ENCODE measurements around the gene ULBP3. TPM values are rescaled to one million over a fixed set of nuclear protein-coding genes. Genes with fewer than 3 reads are reported as not detected.
"Not testable (repeated sequence)": the region's sequence is repeated elsewhere in the genome, so short reads cannot be mapped to it uniquely, and the experiment has no call there.

Gene ULBP3
- total RNA-seq, 2 experiments from 2014 or later = 0.61 TPM; not detected in 1

GRCh38 chr6:150074396-150075033 is 5.6 kb upstream of the ULBP3 start:
- H3K27ac Mint-ChIP-seq, POLR2A ChIA-PET: not testable (repeated sequence)

DNA sequence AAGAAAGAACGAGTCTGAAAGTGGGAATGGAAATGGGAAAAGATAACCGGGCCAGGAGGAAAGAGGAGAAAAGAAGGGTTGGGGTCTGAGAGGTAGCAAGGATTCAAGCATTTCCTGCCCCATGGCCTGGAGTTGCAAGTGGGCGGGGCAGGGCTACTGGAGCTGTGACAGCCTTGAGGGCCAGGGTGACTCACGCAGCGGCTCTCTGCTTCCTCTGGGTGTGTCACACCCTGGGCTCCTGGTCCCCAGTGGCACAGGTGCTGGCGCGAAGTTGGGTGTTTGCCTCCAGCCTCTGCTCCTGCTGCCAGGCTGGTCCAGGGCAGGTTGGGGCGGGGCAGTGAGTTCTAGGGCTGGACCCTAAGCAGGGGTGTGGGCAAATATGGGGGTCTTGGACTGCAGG is 3.3 kb upstream of the ULBP3 start:
- ChIA-PET CTCF (interaction anchor here (0.7 to 5.3 kb wide), 5 partner anchors 9 to 323 kb away, joined by 3 to 31 read pairs (median 6); no protein-coding TSS in a partner anchor), POLR2A (no interaction called here)
- H3K27me3 Mint-ChIP-seq = peaks cover 20% of the 10 kb centered on the region
- H3K4me3 Mint-ChIP-seq = no peak overlapping the region
- peak; percentile 75 for DNase-seq
- peaks cover 17% of the 10 kb centered on the region for H3K4me1 Mint-ChIP-seq (ENCODE audit: low read depth)
- intact Hi-C loops (cut with micrococcal nuclease) = loop anchor here (5.0 kb wide), 1 partner anchor 740 kb away; no protein-coding TSS in a partner anchor
- H3K36me3 Mint-ChIP-seq = no peaks in the 10 kb centered on the region
- H3K9me3 Mint-ChIP-seq = no peaks in the 10 kb centered on the region
- no peak overlapping the region for H3K27ac Mint-ChIP-seq

More at GRCh38 chr6:150074396-150075033, 5.6 kb upstream of the ULBP3 start:
- Mint-ChIP-seq H3K4me1 (ENCODE audit: low read depth) (peaks cover 21% of the 10 kb centered on the region), H3K27me3 (peaks cover 25% of the 10 kb centered on the region)
- not testable (repeated sequence) for H3K4me3 Mint-ChIP-seq, H3K9me3 Mint-ChIP-seq, DNase-seq, H3K36me3 Mint-ChIP-seq
- intact Hi-C loops (cut with micrococcal nuclease) = loop anchor here (5.0 kb wide), 1 partner anchor 738 kb away; no protein-coding TSS in a partner anchor
- CTCF ChIA-PET = interaction anchor here (1.1 to 1.8 kb wide), 2 partner anchors 261 to 320 kb away, joined by 3 to 4 read pairs; no protein-coding TSS in a partner anchor

- intact Hi-C loops (cut with micrococcal nuclease) = loop anchor here (5.0 kb wide), 1 partner anchor 742 kb away; no protein-coding TSS in a partner anchor
- DNase-seq = no peak
- POLR2A ChIA-PET = interaction anchor here (0.6 kb wide), 1 partner anchor 132 kb away, joined by 3 read pairs; no protein-coding TSS in a partner anchor
- H3K4me1 Mint-ChIP-seq (ENCODE audit: low read depth) = peaks cover 11% of the 10 kb centered on the region
- H3K36me3 Mint-ChIP-seq = no peaks in the 10 kb centered on the region
- CTCF ChIA-PET = interaction anchor here (0.6 to 5.3 kb wide), 26 partner anchors 11 to 1510 kb away, joined by 3 to 41 read pairs (median 4); no protein-coding TSS in a partner anchor
- no peaks in the 10 kb centered on the region for H3K9me3 Mint-ChIP-seq
- H3K27ac Mint-ChIP-seq = no peak overlapping the region
- H3K27me3 Mint-ChIP-seq = peaks cover 21% of the 10 kb centered on the region
- no peak overlapping the region for H3K4me3 Mint-ChIP-seq
Measured at GRCh38 chr6:150070236-150070818, 1.4 kb upstream of the ULBP3 start.

GRCh38 chr6:150069706-150070105 is 785 bp upstream of the ULBP3 start:
- Mint-ChIP-seq H3K4me3 (no peak overlapping the region), H3K27ac (no peak overlapping the region), H3K27me3 (peaks cover 19% of the 10 kb centered on the region)

GRCh38 chr6:150068151-150068550 is 770 bp downstream of the ULBP3 start:
- peak overlapping the region; percentile 66 for H3K4me3 Mint-ChIP-seq
- peaks cover 9% of the 10 kb centered on the region for H3K27me3 Mint-ChIP-seq
- intact Hi-C loops (cut with micrococcal nuclease) = loop anchor here (5.0 kb wide), 1 partner anchor 41 kb away; the partner anchor contains the start of gene RAET1L
- ChIA-PET POLR2A (no interaction called here), CTCF (interaction anchor here (1.1 to 5.3 kb wide), 3 partner anchors 12 to 327 kb away, joined by 5 to 31 read pairs (median 5); no protein-coding TSS in a partner anchor)
- peaks cover 11% of the 10 kb centered on the region for H3K4me1 Mint-ChIP-seq (ENCODE audit: low read depth)
- no peak overlapping the region for H3K27ac Mint-ChIP-seq
- H3K9me3 Mint-ChIP-seq = no peaks in the 10 kb centered on the region
- peak; percentile 36 for DNase-seq
- H3K36me3 Mint-ChIP-seq = no peaks in the 10 kb centered on the region

More at GRCh38 chr6:150069706-150070105, 785 bp upstream of the ULBP3 start:
- intact Hi-C loops (cut with micrococcal nuclease) = loop anchor here (1.0 to 5.0 kb wide), 4 partner anchors 42 to 743 kb away; partner anchors contain the start of gene RAET1L
- no peak for DNase-seq
- Mint-ChIP-seq H3K4me1 (ENCODE audit: low read depth) (peaks cover 11% of the 10 kb centered on the region), H3K36me3 (no peaks in the 10 kb centered on the region), H3K9me3 (no peaks in the 10 kb centered on the region)
- CTCF ChIA-PET = interaction anchor here (0.7 to 5.3 kb wide), 2 partner anchors 326 to 892 kb away, joined by 4 to 31 read pairs; no protein-coding TSS in a partner anchor
- POLR2A ChIA-PET = no interaction called here

GRCh38 chr6:150065083-150065482 is 3.8 kb downstream of the ULBP3 start:
- Mint-ChIP-seq H3K27me3 (peaks cover 3% of the 10 kb centered on the region), H3K27ac (no peak overlapping the region), H3K36me3 (no peaks in the 10 kb centered on the region), H3K4me3 (no peak overlapping the region), H3K9me3 (no peaks in the 10 kb centered on the region), H3K4me1 (ENCODE audit: low read depth) (peaks cover 4% of the 10 kb centered on the region)
- ChIA-PET CTCF (no interaction called here), POLR2A (no interaction called here)
- intact Hi-C loops (cut with micrococcal nuclease) = loop anchor here (5.0 kb wide), 1 partner anchor 38 kb away; the partner anchor contains the start of gene RAET1L
- no peak for DNase-seq

GRCh38 chr6:150063640-150064039 is 5.3 kb downstream of the ULBP3 start:
- ChIA-PET POLR2A (no interaction called here), CTCF (no interaction called here)
- Mint-ChIP-seq H3K27ac (no peak overlapping the region), H3K4me1 (ENCODE audit: low read depth) (peaks cover 8% of the 10 kb centered on the region), H3K36me3 (no peaks in the 10 kb centered on the region), H3K4me3 (no peak overlapping the region), H3K9me3 (no peaks in the 10 kb centered on the region), H3K27me3 (peaks cover 5% of the 10 kb centered on the region)
- no peak for DNase-seq
- intact Hi-C loops (cut with micrococcal nuclease) = no loop called here

- H3K9me3 Mint-ChIP-seq; H3K4me3 Mint-ChIP-seq; H3K27ac Mint-ChIP-seq; H3K4me1 Mint-ChIP-seq (ENCODE audit: low read depth); intact Hi-C loops (cut with micrococcal nuclease); H3K36me3 Mint-ChIP-seq; POLR2A ChIA-PET; CTCF ChIA-PET: not testable (repeated sequence)
- peak; percentile 35 for DNase-seq
- peaks cover 16% of the 10 kb centered on the region for H3K27me3 Mint-ChIP-seq
Measured at GRCh38 chr6:150059973-150060372, 8.9 kb downstream of the ULBP3 start.

DNA sequence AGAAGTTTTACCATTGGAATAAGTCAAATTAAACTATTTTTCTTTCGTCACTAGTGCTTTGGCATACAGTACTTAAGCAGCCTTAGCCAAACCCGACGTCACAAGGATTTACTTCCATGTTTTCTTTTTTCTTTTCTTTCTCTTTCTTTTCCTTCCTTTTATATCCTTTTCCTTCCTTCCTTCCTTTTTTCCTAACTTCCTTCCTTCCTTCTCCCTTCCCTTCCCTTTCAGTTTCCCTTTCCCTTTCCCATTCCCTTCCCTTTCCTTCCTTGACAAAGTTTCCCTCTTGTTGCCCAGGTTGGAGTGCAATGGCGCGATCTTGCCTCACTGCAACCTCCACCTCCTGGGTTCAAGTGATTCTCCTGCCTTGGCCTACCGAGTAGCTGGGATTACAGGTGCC is 9.9 kb downstream of the ULBP3 start:
- H3K4me3 Mint-ChIP-seq = no peak overlapping the region
- H3K27me3 Mint-ChIP-seq = peaks cover 26% of the 10 kb centered on the region
- intact Hi-C loops (cut with micrococcal nuclease) = no loop called here
- CTCF ChIA-PET = interaction anchor here (0.6 kb wide), 1 partner anchor 20 kb away, joined by 5 read pairs; no protein-coding TSS in a partner anchor
- POLR2A ChIA-PET = no interaction called here
- H3K4me1 Mint-ChIP-seq (ENCODE audit: low read depth) = peaks cover 8% of the 10 kb centered on the region
- H3K9me3 Mint-ChIP-seq = no peaks in the 10 kb centered on the region
- DNase-seq = no peak
- H3K27ac Mint-ChIP-seq = peak overlapping the region; percentile 32
- H3K36me3 Mint-ChIP-seq = no peaks in the 10 kb centered on the region

DNA sequence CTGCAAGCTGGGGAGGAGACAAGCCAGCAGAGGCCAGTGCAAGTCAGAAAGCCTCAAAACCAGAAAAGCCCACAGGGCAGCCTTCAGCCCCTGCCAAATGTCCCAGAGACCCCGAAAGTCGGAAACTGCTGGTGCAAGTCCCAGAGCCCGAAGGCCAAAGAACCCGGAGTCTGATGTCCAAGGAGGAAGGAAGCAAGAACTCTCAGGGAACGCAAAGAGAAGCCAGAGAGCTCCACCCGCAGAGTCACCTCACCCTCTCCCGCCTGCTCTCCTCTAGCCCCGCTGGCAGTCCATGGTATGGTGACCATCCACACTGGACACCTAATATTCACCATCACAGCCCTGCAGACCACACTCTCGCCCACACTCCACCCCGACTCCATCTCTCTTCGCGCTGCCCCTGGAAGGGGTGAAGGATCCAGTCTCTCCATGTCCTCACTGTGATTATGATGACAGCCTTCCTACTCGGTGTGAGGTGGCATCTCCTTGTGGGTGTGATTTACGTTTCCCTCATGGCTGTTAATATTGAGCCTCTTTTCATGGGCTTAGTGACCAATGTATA is 10.6 kb downstream of the ULBP3 start:
- intact Hi-C loops (cut with micrococcal nuclease) = no loop called here
- H3K9me3 Mint-ChIP-seq = no peaks in the 10 kb centered on the region
- DNase-seq = no peak
- POLR2A ChIA-PET = no interaction called here
- peaks cover 30% of the 10 kb centered on the region for H3K27me3 Mint-ChIP-seq
- no peak overlapping the region for H3K27ac Mint-ChIP-seq
- H3K36me3 Mint-ChIP-seq = no peaks in the 10 kb centered on the region
- CTCF ChIA-PET = no interaction called here
- peaks cover 8% of the 10 kb centered on the region for H3K4me1 Mint-ChIP-seq (ENCODE audit: low read depth)
- H3K4me3 Mint-ChIP-seq = no peak overlapping the region

- Mint-ChIP-seq H3K27ac (no peak overlapping the region), H3K9me3 (no peaks in the 10 kb centered on the region), H3K27me3 (peaks cover 36% of the 10 kb centered on the region), H3K4me1 (ENCODE audit: low read depth) (peaks cover 8% of the 10 kb centered on the region), H3K4me3 (no peak overlapping the region), H3K36me3 (no peaks in the 10 kb centered on the region)
- DNase-seq = no peak
- ChIA-PET CTCF (no interaction called here), POLR2A (no interaction called here)
- intact Hi-C loops (cut with micrococcal nuclease) = no loop called here
Measured at GRCh38 chr6:150057501-150057951, 11.4 kb downstream of the ULBP3 start.

DNA sequence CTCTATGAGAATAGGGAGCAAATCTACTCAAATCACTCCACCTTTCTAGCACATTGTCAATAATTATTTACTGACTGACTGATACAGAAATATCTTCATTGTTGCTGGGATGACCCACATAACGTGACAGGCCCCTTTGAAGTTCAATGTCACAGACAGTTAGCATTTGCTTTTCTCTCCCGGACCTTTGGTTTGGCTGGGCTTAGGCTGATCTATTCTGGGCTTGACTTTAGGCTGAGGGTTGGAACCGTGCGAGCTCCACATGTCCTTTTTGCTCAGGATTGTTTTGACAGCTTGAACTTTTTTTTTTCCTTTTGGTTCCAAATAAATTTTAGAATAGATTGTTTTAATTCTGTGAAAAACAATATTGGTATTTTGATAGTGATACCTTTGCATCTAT is 12.0 kb downstream of the ULBP3 start:
- peaks cover 8% of the 10 kb centered on the region for H3K4me1 Mint-ChIP-seq (ENCODE audit: low read depth)
- no peak overlapping the region for H3K4me3 Mint-ChIP-seq
- ChIA-PET CTCF (interaction anchor here (0.5 to 0.6 kb wide), 2 partner anchors 23 to 337 kb away, joined by 3 read pairs; no protein-coding TSS in a partner anchor), POLR2A (no interaction called here)
- no peaks in the 10 kb centered on the region for H3K36me3 Mint-ChIP-seq
- no peak overlapping the region for H3K27ac Mint-ChIP-seq
- intact Hi-C loops (cut with micrococcal nuclease) = no loop called here
- peaks cover 42% of the 10 kb centered on the region for H3K27me3 Mint-ChIP-seq
- no peak for DNase-seq
- H3K9me3 Mint-ChIP-seq = no peaks in the 10 kb centered on the region

Measured in activated CD4-positive, alpha-beta memory T cell treated with anti-CD3 and anti-CD28 coated beads for 36 hours (primary cell).